SU-DHL-6 (cell line): Measurements from ENCODE around the gene PPM1B.
"Not testable (repeated sequence)": the region's sequence is repeated elsewhere in the genome, so short reads cannot be mapped to it uniquely, and the experiment has no call there.

Experiments
- EZH2phosphoT487 ChIP-seq: fragments of 200-600 bp; sonication (generic), shearing (Covaris generic); conservative IDR thresholded peaks from 2 replicates; pipeline ENCODE4 v1.6.1; 2018; ENCODE audit warnings: mild to moderate bottlenecking, antibody characterized with exemption, low read length, moderate library complexity, mixed read lengths
- TF ChIP-seq, protein P1 (sequence below): fragments of 200-600 bp; sonication (generic); IDR thresholded peaks from one replicate; pipeline ENCODE4 v1.5.1; 2017; ENCODE audit warnings: antibody characterized with exemption, mild to moderate bottlenecking, low read length, moderate library complexity; ENCODE audit not compliant: insufficient read depth, poor library complexity, severe bottlenecking

DNA sequence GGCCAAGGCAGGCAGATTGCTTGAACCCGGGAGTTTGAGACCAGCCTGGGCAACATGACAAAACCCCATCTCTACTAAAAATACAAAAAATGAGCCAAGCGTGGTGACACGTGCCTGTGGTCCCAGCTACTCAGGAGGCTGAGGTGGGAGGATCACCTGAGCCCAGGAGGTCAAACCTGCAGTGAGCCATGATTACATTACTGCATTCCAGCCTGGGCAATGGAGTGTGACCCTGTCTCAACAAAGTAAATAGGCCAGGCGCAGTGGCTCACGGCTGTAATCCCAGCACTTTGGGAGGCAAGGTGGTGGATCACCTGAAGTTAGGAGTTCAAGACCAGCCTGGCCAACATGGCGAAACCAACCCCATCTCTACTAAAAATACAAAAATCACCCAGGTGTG is 80.6 kb downstream of the PPM1B start:
- TF ChIP-seq, protein P1, sequence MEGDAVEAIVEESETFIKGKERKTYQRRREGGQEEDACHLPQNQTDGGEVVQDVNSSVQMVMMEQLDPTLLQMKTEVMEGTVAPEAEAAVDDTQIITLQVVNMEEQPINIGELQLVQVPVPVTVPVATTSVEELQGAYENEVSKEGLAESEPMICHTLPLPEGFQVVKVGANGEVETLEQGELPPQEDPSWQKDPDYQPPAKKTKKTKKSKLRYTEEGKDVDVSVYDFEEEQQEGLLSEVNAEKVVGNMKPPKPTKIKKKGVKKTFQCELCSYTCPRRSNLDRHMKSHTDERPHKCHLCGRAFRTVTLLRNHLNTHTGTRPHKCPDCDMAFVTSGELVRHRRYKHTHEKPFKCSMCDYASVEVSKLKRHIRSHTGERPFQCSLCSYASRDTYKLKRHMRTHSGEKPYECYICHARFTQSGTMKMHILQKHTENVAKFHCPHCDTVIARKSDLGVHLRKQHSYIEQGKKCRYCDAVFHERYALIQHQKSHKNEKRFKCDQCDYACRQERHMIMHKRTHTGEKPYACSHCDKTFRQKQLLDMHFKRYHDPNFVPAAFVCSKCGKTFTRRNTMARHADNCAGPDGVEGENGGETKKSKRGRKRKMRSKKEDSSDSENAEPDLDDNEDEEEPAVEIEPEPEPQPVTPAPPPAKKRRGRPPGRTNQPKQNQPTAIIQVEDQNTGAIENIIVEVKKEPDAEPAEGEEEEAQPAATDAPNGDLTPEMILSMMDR: not testable (repeated sequence)
- not testable (repeated sequence) for TF ChIP-seq EZH2phosphoT487
